Smooth muscle cell (in vitro differentiated cells): ENCODE data around the gene SASH3. TPM values are rescaled to one million over a fixed set of nuclear protein-coding genes. Genes with fewer than 3 reads are reported as not detected.

Experiments used
- DNase-seq: peaks from one replicate; lab custom pipeline; 2025; ENCODE audit not compliant: unreplicated experiment; lab: John Stamatoyannopoulos, UW
- H2AFZ ChIP-seq: fragments of 200-600 bp; sonication (generic); 2 replicates; pipeline ENCODE4 v1.6.0; 2016; ENCODE audit warnings: antibody characterized with exemption, low read depth, mild to moderate bottlenecking
- H3F3A ChIP-seq: fragments of 200-600 bp; sonication (generic); 2 replicates; pipeline ENCODE4 v1.6.0; 2017; ENCODE audit warnings: antibody characterized with exemption, low read depth
- H3K27ac ChIP-seq: fragments of 200-600 bp; sonication (generic); 2 replicates; pipeline ENCODE4 v1.5.1; 2016; ENCODE audit warnings: low read depth, mild to moderate bottlenecking
- H3K27me3 ChIP-seq: fragments of 200-600 bp; sonication (generic); 2 replicates; pipeline ENCODE4 v1.6.1; 2016; ENCODE audit warnings: low read depth, mild to moderate bottlenecking
- H3K36me3 ChIP-seq: fragments of 200-600 bp; sonication (generic); 2 replicates; pipeline ENCODE4 v1.5.1; 2016; ENCODE audit warnings: low read depth
- H3K4me1 ChIP-seq: fragments of 200-600 bp; sonication (generic); 2 replicates; pipeline ENCODE4 v1.5.1; 2016; ENCODE audit warnings: low read depth
- H3K4me2 ChIP-seq: fragments of 200-600 bp; sonication (generic); 2 replicates; pipeline ENCODE4 v1.6.0; 2016; ENCODE audit warnings: mild to moderate bottlenecking
- H3K4me3 ChIP-seq: fragments of 200-600 bp; sonication (generic); 2 replicates; pipeline ENCODE4 v1.5.1; 2016; ENCODE audit warnings: mild to moderate bottlenecking
- H3K79me2 ChIP-seq: fragments of 200-600 bp; sonication (generic); 2 replicates; pipeline ENCODE4 v1.6.0; 2016; ENCODE audit warnings: low read depth, mild to moderate bottlenecking
- H3K9ac ChIP-seq: fragments of 200-600 bp; sonication (generic); 2 replicates; pipeline ENCODE4 v1.6.0; 2016; ENCODE audit warnings: low read depth
- H3K9me3 ChIP-seq: fragments of 200-600 bp; sonication (generic); replicated peaks from 2 replicates; pipeline ENCODE4 v1.5.1; 2016; ENCODE audit warnings: low read depth
- H4K20me1 ChIP-seq: fragments of 200-600 bp; sonication (generic); 2 replicates; pipeline ENCODE4 v1.6.0; 2016; ENCODE audit warnings: low read depth
- WGBS: methylation state at CpG from one replicate; pipeline ENCODE4 v1.1.7; 2016; ENCODE audit warnings: low lambda C conversion rate; 5-methylcytosine and 5-hydroxymethylcytosine counted together
- polyA plus RNA-seq: library from polyadenylated mRNA; unstranded; fragments of >200 nt; fragmentation: Nextera tagmentation; extraction: Ambion mirVana; gene quantifications from 2 replicates; pipeline ENCODE4 v1.2.1, GENCODE V29; 2016
- total RNA-seq: library from RNA; depleted of rRNA; stranded (reverse); fragments of >200 nt; gene quantifications from 2 replicates; pipeline ENCODE4 v1.2.3, GENCODE V29; 2014
- TF ChIP-seq, protein P1 (sequence below): fragments of 200-600 bp; sonication (generic); IDR thresholded peaks from 2 replicates; pipeline ENCODE4 v1.5.1; 2017; ENCODE audit warnings: borderline replicate concordance, mild to moderate bottlenecking, antibody characterized with exemption; ENCODE audit not compliant: insufficient read depth, poor library complexity, severe bottlenecking

The SASH3 gene
- total and polyA plus RNA-seq, 2 experiments from 2014 or later: not detected

DNA sequence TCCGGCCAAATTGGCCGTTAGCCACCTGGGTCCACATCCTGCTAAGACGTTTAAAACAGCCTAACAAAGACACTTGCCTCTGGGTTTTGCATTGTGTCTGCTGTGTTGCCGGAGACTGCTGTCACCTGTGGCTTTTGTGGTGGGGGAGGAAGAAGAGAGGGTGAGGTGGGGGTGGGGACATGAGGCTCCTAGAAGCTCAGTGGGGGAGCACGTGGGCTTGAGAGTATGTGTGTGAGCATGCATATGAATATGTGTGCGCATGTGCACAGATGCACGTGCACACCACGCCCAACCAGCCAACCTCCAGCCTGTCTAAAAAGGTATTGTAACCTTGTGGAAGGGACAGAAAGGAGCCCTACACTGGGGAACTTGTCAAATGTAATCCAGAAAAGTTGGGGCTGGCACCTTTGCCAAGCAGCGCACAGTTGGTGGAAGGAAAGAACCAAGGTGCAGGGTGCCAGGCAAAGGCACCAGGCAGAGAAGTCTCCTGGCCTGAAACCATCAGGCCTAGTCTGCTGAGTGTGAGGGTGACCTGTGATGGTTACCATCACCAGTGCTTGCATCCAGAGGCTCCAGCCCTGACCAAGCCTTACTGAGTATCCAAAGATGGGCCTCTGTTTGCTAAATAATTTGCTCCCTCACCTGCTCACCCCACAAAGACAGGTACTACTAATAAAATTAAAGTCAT lies 10.1 kb upstream of the SASH3 start:
- Histone ChIP-seq H2AFZ (no peak overlapping the region), H3K4me3 (no peak overlapping the region), H3K36me3 (no peaks in the 10 kb centered on the region), H4K20me1 (no peaks in the 10 kb centered on the region), H3K4me2 (no peak overlapping the region), H3K9me3 (no peaks in the 10 kb centered on the region), H3K79me2 (no peaks in the 10 kb centered on the region), H3F3A (no peaks in the 10 kb centered on the region), H3K27ac (no peak overlapping the region), H3K27me3 (no peaks in the 10 kb centered on the region), H3K9ac (no peak overlapping the region), H3K4me1 (no peaks in the 10 kb centered on the region)
- TF ChIP-seq, protein P1, sequence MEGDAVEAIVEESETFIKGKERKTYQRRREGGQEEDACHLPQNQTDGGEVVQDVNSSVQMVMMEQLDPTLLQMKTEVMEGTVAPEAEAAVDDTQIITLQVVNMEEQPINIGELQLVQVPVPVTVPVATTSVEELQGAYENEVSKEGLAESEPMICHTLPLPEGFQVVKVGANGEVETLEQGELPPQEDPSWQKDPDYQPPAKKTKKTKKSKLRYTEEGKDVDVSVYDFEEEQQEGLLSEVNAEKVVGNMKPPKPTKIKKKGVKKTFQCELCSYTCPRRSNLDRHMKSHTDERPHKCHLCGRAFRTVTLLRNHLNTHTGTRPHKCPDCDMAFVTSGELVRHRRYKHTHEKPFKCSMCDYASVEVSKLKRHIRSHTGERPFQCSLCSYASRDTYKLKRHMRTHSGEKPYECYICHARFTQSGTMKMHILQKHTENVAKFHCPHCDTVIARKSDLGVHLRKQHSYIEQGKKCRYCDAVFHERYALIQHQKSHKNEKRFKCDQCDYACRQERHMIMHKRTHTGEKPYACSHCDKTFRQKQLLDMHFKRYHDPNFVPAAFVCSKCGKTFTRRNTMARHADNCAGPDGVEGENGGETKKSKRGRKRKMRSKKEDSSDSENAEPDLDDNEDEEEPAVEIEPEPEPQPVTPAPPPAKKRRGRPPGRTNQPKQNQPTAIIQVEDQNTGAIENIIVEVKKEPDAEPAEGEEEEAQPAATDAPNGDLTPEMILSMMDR: no peak
- no peak for DNase-seq
- 80% methylated on average over 9 of the region's 9 CpGs for WGBS

DNA sequence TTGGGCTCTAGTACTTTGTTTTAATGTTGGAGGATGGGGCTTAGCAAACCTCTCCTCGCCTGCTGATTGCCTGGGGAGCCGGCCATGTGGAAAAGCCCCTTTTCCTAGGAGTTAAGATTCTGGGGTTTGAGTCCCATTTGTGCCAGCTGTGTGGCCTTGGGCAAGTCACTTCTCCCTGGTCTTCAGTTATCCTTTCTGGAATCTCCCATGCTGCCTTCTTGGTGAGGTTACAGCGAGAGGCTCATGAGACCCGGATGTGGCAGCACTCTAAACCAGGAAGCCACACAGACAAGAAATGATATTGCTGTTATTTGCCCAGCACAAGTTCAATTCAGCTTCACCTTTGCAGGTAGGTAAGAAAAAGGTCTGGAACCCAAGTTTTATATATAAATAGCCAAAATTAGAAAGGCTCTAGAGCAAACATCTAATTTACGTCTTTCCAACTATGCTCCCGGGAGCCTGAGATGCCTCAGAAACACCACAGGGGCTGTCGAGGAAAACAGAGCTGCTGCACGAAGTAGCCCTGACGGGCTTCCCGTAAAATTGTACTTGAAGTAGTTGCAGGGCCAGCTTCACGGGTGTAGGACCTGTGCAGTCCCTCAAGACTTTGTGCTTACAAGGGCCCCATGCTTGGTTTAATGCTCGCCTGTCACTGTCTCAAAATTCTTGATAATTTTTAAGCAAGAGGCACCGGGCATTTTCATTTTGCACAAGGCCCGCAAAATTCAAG lies 8.3 kb upstream of the SASH3 start:
- TF ChIP-seq, protein P1: no peak
- Histone ChIP-seq H3K4me3 (no peak overlapping the region), H3K4me1 (no peaks in the 10 kb centered on the region), H3K9me3 (no peaks in the 10 kb centered on the region), H3K27ac (no peak overlapping the region), H3F3A (no peaks in the 10 kb centered on the region), H3K36me3 (no peaks in the 10 kb centered on the region), H3K9ac (no peak overlapping the region), H3K79me2 (no peaks in the 10 kb centered on the region), H3K27me3 (no peaks in the 10 kb centered on the region), H4K20me1 (no peaks in the 10 kb centered on the region), H3K4me2 (no peak overlapping the region), H2AFZ (no peak overlapping the region)
- 77% methylated on average over 14 of the region's 14 CpGs for WGBS
- DNase-seq: no peak

DNA sequence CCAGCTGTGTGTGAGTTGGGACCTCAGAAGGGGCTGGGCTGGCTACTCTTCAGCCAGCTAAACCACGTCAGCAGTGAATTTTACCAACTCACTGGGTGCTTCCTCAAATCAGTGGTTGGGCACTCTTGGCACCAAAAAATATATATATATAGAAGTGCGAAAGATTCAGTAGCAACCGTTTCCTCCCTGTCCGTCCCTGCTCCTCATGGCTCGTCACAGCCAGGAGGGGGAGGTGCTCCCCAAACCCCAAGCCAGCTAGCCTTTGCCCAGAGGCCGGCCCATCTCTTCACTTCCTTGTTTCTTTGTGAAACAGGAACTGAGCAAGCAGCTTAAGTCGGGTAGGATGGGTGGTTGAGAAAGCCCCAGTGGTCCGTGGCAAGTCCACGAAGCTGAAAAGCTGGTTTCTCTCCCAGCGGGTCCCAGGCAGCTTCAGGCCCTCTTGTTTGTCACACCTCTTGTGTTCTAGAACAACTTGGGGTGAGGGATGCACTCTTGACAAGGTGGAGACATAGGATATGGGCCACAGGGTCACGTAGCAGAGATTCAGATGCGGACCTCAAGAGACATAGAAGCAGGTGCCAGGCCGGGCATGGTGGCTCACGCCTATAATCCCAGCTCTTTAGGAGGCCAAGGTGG lies 6.8 kb upstream of the SASH3 start:
- no peak for DNase-seq
- Histone ChIP-seq H3K9ac (no peak overlapping the region), H3K9me3 (no peaks in the 10 kb centered on the region), H2AFZ (no peak overlapping the region), H3K4me2 (no peak overlapping the region), H3K36me3 (no peaks in the 10 kb centered on the region), H3K79me2 (no peaks in the 10 kb centered on the region), H3F3A (no peaks in the 10 kb centered on the region), H3K4me3 (no peak overlapping the region), H4K20me1 (no peaks in the 10 kb centered on the region), H3K4me1 (no peaks in the 10 kb centered on the region), H3K27ac (no peak overlapping the region), H3K27me3 (no peaks in the 10 kb centered on the region)
- TF ChIP-seq, protein P1: no peak
- WGBS: 78% methylated on average over 14 of the region's 14 CpGs
